ENCODE data around the gene B9D1.

DNA sequence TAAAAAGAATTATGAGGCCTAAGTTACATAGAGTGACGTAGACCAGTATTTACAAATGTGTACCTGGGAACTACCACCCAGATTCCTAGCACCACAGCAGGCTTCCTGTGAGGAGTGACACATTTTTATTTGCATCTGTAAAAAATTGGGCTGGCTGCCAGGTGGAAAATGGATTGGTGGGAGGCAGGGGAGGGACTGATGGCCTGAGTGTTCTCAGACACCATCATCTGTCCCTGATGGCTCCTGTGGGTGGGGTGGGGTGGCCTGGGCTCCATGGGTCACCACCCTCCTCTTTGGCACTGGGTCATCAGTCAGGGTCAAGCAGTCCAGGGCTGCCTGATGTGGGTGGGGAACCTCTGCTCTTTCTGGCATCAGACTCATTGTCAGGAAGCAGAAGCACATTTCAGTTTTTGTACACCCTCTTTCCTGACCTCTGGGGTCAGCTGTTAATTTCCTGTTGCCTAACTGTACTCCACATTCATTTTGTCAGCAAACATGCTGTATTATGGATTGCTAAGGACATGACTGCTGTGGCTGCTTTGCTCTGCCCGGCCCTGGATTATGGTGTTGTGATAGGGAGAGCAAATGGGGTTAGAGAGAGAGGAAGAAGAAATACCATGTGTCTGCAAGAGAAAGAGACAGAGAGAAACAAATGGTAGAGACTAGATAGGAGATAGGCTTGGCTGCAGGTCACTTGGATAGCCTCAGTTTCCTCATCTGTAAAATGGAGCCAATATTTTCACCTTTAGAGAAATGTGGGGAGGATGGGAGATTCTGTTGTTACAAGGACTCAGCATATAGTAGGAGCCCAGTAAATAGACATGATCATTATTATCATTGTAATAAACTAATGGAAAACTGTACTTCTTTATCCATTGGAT, 36.0 kb upstream of the B9D1 start:
- TF ChIP-seq, protein P1, sequence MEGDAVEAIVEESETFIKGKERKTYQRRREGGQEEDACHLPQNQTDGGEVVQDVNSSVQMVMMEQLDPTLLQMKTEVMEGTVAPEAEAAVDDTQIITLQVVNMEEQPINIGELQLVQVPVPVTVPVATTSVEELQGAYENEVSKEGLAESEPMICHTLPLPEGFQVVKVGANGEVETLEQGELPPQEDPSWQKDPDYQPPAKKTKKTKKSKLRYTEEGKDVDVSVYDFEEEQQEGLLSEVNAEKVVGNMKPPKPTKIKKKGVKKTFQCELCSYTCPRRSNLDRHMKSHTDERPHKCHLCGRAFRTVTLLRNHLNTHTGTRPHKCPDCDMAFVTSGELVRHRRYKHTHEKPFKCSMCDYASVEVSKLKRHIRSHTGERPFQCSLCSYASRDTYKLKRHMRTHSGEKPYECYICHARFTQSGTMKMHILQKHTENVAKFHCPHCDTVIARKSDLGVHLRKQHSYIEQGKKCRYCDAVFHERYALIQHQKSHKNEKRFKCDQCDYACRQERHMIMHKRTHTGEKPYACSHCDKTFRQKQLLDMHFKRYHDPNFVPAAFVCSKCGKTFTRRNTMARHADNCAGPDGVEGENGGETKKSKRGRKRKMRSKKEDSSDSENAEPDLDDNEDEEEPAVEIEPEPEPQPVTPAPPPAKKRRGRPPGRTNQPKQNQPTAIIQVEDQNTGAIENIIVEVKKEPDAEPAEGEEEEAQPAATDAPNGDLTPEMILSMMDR (conservative IDR thresholded peaks at IDR 0.05 in 1 of 2, IDR thresholded peaks at IDR 0.05 in 1 of 2; ENCODE audit: extremely low read depth in 1 of 2, insufficient read depth in 1 of 2, low read depth in 1 of 2, low read length in 2 of 2) = no peak
- no peak for TF ChIP-seq EZH2 (IDR thresholded peaks at IDR 0.05; ENCODE audit: borderline replicate concordance, low read length)

All from mammary epithelial cell (primary cell).